HG03045 (cell line): Measurements from ENCODE around the gene POLA1.
"Not testable (repeated sequence)": the region's sequence is repeated elsewhere in the genome, so short reads cannot be mapped to it uniquely, and the experiment has no call there.

ENCODE experiments used
- ATAC-seq: cut with Tn5 transposase; IDR thresholded peaks from one replicate; pipeline ENCODE4 v1.9.1; 2021; ENCODE audit warnings: mild to moderate bottlenecking, moderate library complexity; ENCODE audit not compliant: unreplicated experiment

POLA1 gene

GRCh38 chrX:24693453-24694202 is at the start of gene POLA1:
Gene POLA1 (plus strand): TSS chrX:24693918. CDS start chrX:24693962, 44 bp downstream.
- peak; percentile 97 for ATAC-seq

GRCh38 chrX:24646006-24646405 is 47.7 kb upstream of the POLA1 start:
- no peak for ATAC-seq

- ATAC-seq, result peak; percentile 20
Measured at GRCh38 chrX:24646745-24647182, 47.0 kb upstream of the POLA1 start.

- peak; percentile 92 for ATAC-seq
Measured at GRCh38 chrX:24647257-24648058, 46.3 kb upstream of the POLA1 start, which contains the start of gene PCYT1B. Gene PCYT1B (minus strand): TSS chrX:24647347. CDS start chrX:24647105, 242 bp downstream.

GRCh38 chrX:24648495-24648894 is 45.2 kb upstream of the POLA1 start:
- ATAC-seq, result no peak

GRCh38 chrX:24651783-24652182 is 41.9 kb upstream of the POLA1 start:
- no peak for ATAC-seq

GRCh38 chrX:24655679-24656078 is 38.0 kb upstream of the POLA1 start:
- ATAC-seq, result not testable (repeated sequence)

- no peak for ATAC-seq
Measured at GRCh38 chrX:24657671-24658386, 35.9 kb upstream of the POLA1 start.

- no peak for ATAC-seq
Measured at GRCh38 chrX:24658421-24658820, 35.3 kb upstream of the POLA1 start.

GRCh38 chrX:24659106-24659505 is 34.6 kb upstream of the POLA1 start:
- no peak for ATAC-seq

GRCh38 chrX:24659646-24660045 is 34.1 kb upstream of the POLA1 start:
- no peak for ATAC-seq

- ATAC-seq, result no peak
Measured at GRCh38 chrX:24661292-24661691, 32.4 kb upstream of the POLA1 start.

- no peak for ATAC-seq
Measured at GRCh38 chrX:24662352-24662751, 31.4 kb upstream of the POLA1 start.

GRCh38 chrX:24668111-24668510 is 25.6 kb upstream of the POLA1 start:
- no peak for ATAC-seq

- no peak for ATAC-seq
Measured at GRCh38 chrX:24672701-24673190, 21.0 kb upstream of the POLA1 start.

- ATAC-seq, result no peak
Measured at GRCh38 chrX:24673424-24673823, 20.3 kb upstream of the POLA1 start.

GRCh38 chrX:24676403-24677024 is 17.2 kb upstream of the POLA1 start:
- ATAC-seq, result no peak

- ATAC-seq, result no peak
Measured at GRCh38 chrX:24682739-24683432, 10.8 kb upstream of the POLA1 start.

- ATAC-seq, result no peak
Measured at GRCh38 chrX:24684048-24684447, 9.7 kb upstream of the POLA1 start.

- no peak for ATAC-seq
Measured at GRCh38 chrX:24692305-24692704, 1.4 kb upstream of the POLA1 start.
